Smooth muscle cell of the coronary artery (primary cell): ENCODE results near the gene MRPS34. TPM values are rescaled to one million over a fixed set of nuclear protein-coding genes. Genes with fewer than 3 reads are reported as not detected.

ENCODE experiments used
- total RNA-seq: library from RNA; depleted of rRNA; stranded (reverse); fragments of >200 nt; gene quantifications from 2 replicates; pipeline ENCODE4 v1.2.3, GENCODE V29; 2014; ENCODE audit warnings: low replicate concordance

MRPS34 gene
- 71.6 and 87.2 TPM in 2 replicates for total RNA-seq

GRCh38 chr16:1772908-1773702, at the start of gene MRPS34:
MRPS34 (minus strand) TSS chr16:1773134; CDS start chr16:1773119, 15 bp downstream.

GRCh38 chr16:1793578-1794220, 20.8 kb upstream of the MRPS34 start, which contains the start of gene IGFALS:
IGFALS (minus strand) TSS chr16:1793705; CDS start chr16:1793652, 53 bp downstream.

GRCh38 chr16:1782408-1783264, 9.7 kb upstream of the MRPS34 start, which contains the start of the genes NUBP2 and SPSB3:
NUBP2 (plus strand) TSS chr16:1782960; CDS start chr16:1783021, 61 bp downstream.
SPSB3 (minus strand) TSS chr16:1782571; CDS start chr16:1781483, 1,088 bp downstream.

GRCh38 chr16:1772362-1772907, 499 bp downstream of the MRPS34 start, which contains the start of gene EME2:
EME2 (plus strand) TSS chr16:1772810; CDS start chr16:1773228, 418 bp downstream.

GRCh38 chr16:1771188-1771863, 1.6 kb downstream of the MRPS34 start, which contains the start of gene NME3:
NME3 (minus strand) TSS chr16:1771543; CDS start chr16:1771534, 9 bp downstream.

Other genes with a start within 250 kb of the MRPS34 start
- gene TMEM204, start 239.5 kb downstream of the MRPS34 start, total RNA-seq = 19.0 and 45.4 TPM in 2 replicates
- 23.9 and 68.7 TPM in 2 replicates for gene IFT140, start 161.1 kb downstream of the MRPS34 start, total RNA-seq
- 4.4 and 4.8 TPM in 2 replicates for gene CRAMP1, start 160.8 kb downstream of the MRPS34 start, total RNA-seq
- 8.8 and 26.7 TPM in 2 replicates for gene JPT2, start 94.9 kb downstream of the MRPS34 start, total RNA-seq
- gene MAPK8IP3, start 66.9 kb downstream of the MRPS34 start, total RNA-seq = 31.8 and 51.6 TPM in 2 replicates
- gene NME3, start 1.6 kb downstream of the MRPS34 start, total RNA-seq = 35.7 and 45.9 TPM in 2 replicates
- 5.0 TPM in 2 replicates for gene EME2, start 324 bp downstream of the MRPS34 start, total RNA-seq
- 30.8 and 55.7 TPM in 2 replicates for gene SPSB3, start 9.4 kb upstream of the MRPS34 start, total RNA-seq
- 30.3 and 65.2 TPM in 2 replicates for gene NUBP2, start 9.8 kb upstream of the MRPS34 start, total RNA-seq
- gene IGFALS, start 20.6 kb upstream of the MRPS34 start, total RNA-seq = under 0.01 TPM in 2 replicates
- 51.5 and 65.6 TPM in 2 replicates for gene HAGH, start 53.7 kb upstream of the MRPS34 start, total RNA-seq
- gene FAHD1, start 54.1 kb upstream of the MRPS34 start, total RNA-seq = 71.6 and 134 TPM in 2 replicates
- gene MEIOB, start 99.0 kb upstream of the MRPS34 start, total RNA-seq = 0.23 TPM in 1 of 2 replicates, not detected in the other
- not detected in 2 replicates for gene HS3ST6, start 145.3 kb upstream of the MRPS34 start, total RNA-seq
- gene MSRB1, start 170.1 kb upstream of the MRPS34 start, total RNA-seq = 4.8 and 8.5 TPM in 2 replicates
- gene RPL3L, start 181.6 kb upstream of the MRPS34 start, total RNA-seq = 0.12 TPM in 1 of 2 replicates, not detected in the other
- 221 and 281 TPM in 2 replicates for gene NDUFB10, start 186.4 kb upstream of the MRPS34 start, total RNA-seq
- 3,947 and 4,144 TPM in 2 replicates for gene RPS2, start 191.7 kb upstream of the MRPS34 start, total RNA-seq
- not detected in 2 replicates for gene RNF151, start 193.7 kb upstream of the MRPS34 start, total RNA-seq
- gene TBL3, start 198.9 kb upstream of the MRPS34 start, total RNA-seq = 36.2 and 36.5 TPM in 2 replicates
- gene NOXO1, start 208.3 kb upstream of the MRPS34 start, total RNA-seq = not detected in 2 replicates
- 6.4 and 11.7 TPM in 2 replicates for gene GFER, start 211.1 kb upstream of the MRPS34 start, total RNA-seq
- gene SYNGR3, start 216.8 kb upstream of the MRPS34 start, total RNA-seq = 0.94 and 4.9 TPM in 2 replicates
- gene ZNF598, start 236.7 kb upstream of the MRPS34 start, total RNA-seq = 9.9 and 12.0 TPM in 2 replicates
- 0.23 and 0.60 TPM in 2 replicates for gene NPW, start 246.7 kb upstream of the MRPS34 start, total RNA-seq